Ovary (tissue), 9 donors: ENCODE data around the gene BCAS1. TPM values are rescaled to one million over a fixed set of nuclear protein-coding genes. Genes with fewer than 3 reads are reported as not detected.
"Not testable (repeated sequence)": the region's sequence is repeated elsewhere in the genome, so short reads cannot be mapped to it uniquely, and the experiment has no call there.

ENCODE experiments used
- DNase-seq, 5 donors: peaks; one replicate each; pipeline ENCODE4 v3.0.0-alpha.2; 2019 to 2020
- H3K27ac ChIP-seq, 2 donors: fragments of 200-600 bp; one replicate each; pipeline versions ENCODE4 v1.5.1 to v1.8.0; 2019 to 2022
- H3K27me3 ChIP-seq: fragments of 200-600 bp; one replicate; pipeline ENCODE4 v1.8.0; 2022
- H3K36me3 ChIP-seq: fragments of 200-600 bp; sonication (generic); one replicate; pipeline ENCODE4 v1.5.1; 2019
- H3K4me1 ChIP-seq: one replicate; pipeline ENCODE4 v1.8.1; 2013; ENCODE audit warnings: mild to moderate bottlenecking, moderate library complexity; ENCODE audit not compliant: insufficient read depth
- H3K4me3 ChIP-seq: fragments of 200-600 bp; sonication (generic); one replicate; pipeline ENCODE4 v1.5.1; 2017
- H3K9me3 ChIP-seq, 2 donors: fragments of 200-600 bp in 1 of 2; sonication (generic) in 1 of 2; one replicate each; pipeline versions ENCODE4 v1.5.1 to v1.8.1; 2013 to 2019; ENCODE audit warnings: mild to moderate bottlenecking in 1 of 2, moderate library complexity in 1 of 2
- EP300 ChIP-seq: sonication (generic); formaldehyde crosslinking; IDR thresholded peaks from one replicate; pipeline ENCODE4 v1.6.1; 2017; ENCODE audit warnings: antibody characterized with exemption
- POLR2A ChIP-seq: fragments of 450-650 bp; IDR thresholded peaks from one replicate; pipeline ENCODE4 v1.6.1; 2017; ENCODE audit warnings: antibody characterized with exemption, mild to moderate bottlenecking, moderate library complexity
- WGBS, 3 donors: extraction: QIAGEN DNeasy Blood & Tissue Kit in 1 of 3; methylation state at CpG; one replicate each; pipeline versions ENCODE4 v1.1.5 to v1.1.7; 2013 to 2017; 5-methylcytosine and 5-hydroxymethylcytosine counted together
- intact Hi-C, 4 donors: fragments of 100-400 bp; cut with DNase I; formaldehyde crosslinking; loops; one replicate each; pipeline versions ENCODE4 v1.11.0 to v1.15.1; 2022 to 2023
- polyA plus RNA-seq, 2 donors: library from polyadenylated mRNA; stranded (reverse); fragments of 200-250 nt in 1 of 2; fragments of 350-450 nt in 1 of 2; fragmentation: Illumina TruSeq in 1 of 2; extraction: RNeasy Lipid Tissue Mini Kit (QIAGEN cat#74804) in 1 of 2; gene quantifications; one replicate each; pipeline ENCODE4 v1.2.3, GENCODE V29; 2013 to 2014
- total RNA-seq, 7 donors: library from RNA; depleted of rRNA in 2 of 7; stranded (reverse); fragments of >200 nt in 2 of 7; fragmentation: NEBNext Ultra II Directional in 3 of 7; extraction: Animal tissue kit (Norgen Biotek cat#: 25700) in 3 of 7; gene quantifications; one replicate each; pipeline versions ENCODE4 v1.1.0 to v1.2.4, GENCODE V29; 2016 to 2023
- TF ChIP-seq, protein P1 (sequence below), 3 donors: fragments of 450-650 bp in 2 of 3; fragments of 200-600 bp in 1 of 3; IDR thresholded peaks; one replicate each; pipeline versions ENCODE4 v1.5.1 to v1.8.0; 2016 to 2022; ENCODE audit warnings: antibody characterized with exemption in 3 of 3, mild to moderate bottlenecking in 1 of 3
- donor health status: DM: no; HTN: no; CAD: no; lungs with moderate emphysema.
- donor health status: DM: no; HTN: no; CAD: no.
- donor health status: Bipolar disorder and iron deficiency.
- donor health status: DM: yes; HTN: yes; CAD: no.
- donor health status: DM: no; HTN: no; CAD: no.
- donor health status: DM: yes; HTN: yes; CAD: no.

Gene BCAS1
- total and polyA plus RNA-seq, 9 donors = 0.13 to 0.92 (median 0.51) TPM; not detected in 2

GRCh38 chr20:53935344-53936084 is 134.9 kb downstream of the BCAS1 start:
- Histone ChIP-seq H3K27ac (peak overlapping the region; percentile 9 to 75), H3K4me3 (no peak overlapping the region), H3K36me3 (no peaks in the 10 kb centered on the region), H3K27me3 (no peaks in the 10 kb centered on the region), H3K9me3 (no peaks in the 10 kb centered on the region), H3K4me1 (peaks cover 11% of the 10 kb centered on the region)
- no peak for DNase-seq
- TF ChIP-seq, protein P1, sequence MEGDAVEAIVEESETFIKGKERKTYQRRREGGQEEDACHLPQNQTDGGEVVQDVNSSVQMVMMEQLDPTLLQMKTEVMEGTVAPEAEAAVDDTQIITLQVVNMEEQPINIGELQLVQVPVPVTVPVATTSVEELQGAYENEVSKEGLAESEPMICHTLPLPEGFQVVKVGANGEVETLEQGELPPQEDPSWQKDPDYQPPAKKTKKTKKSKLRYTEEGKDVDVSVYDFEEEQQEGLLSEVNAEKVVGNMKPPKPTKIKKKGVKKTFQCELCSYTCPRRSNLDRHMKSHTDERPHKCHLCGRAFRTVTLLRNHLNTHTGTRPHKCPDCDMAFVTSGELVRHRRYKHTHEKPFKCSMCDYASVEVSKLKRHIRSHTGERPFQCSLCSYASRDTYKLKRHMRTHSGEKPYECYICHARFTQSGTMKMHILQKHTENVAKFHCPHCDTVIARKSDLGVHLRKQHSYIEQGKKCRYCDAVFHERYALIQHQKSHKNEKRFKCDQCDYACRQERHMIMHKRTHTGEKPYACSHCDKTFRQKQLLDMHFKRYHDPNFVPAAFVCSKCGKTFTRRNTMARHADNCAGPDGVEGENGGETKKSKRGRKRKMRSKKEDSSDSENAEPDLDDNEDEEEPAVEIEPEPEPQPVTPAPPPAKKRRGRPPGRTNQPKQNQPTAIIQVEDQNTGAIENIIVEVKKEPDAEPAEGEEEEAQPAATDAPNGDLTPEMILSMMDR (IDR thresholded peaks at IDR 0.05) = no peak
- TF ChIP-seq EP300 (no peak), POLR2A (no peak)
- WGBS, 3 donors = 57 to 64% (median 58%) methylated on average over 5 of the region's 5 CpGs
- intact Hi-C loops = loop anchor here in 1 of 4 donors (5.0 kb wide), 1 partner anchor 358 kb away; no protein-coding TSS in a partner anchor

- no peaks in the 10 kb centered on the region for H3K27me3 ChIP-seq
- WGBS, 3 donors = 6 to 11% (median 9%) methylated on average over 6 of the region's 6 CpGs
- H3K27ac ChIP-seq = peak overlapping the region; percentile 41 to 75
- no peaks in the 10 kb centered on the region for H3K36me3 ChIP-seq
- H3K4me1 ChIP-seq = peaks cover 9% of the 10 kb centered on the region
- peak in 4 of 5 donors; percentile 48 to 83 (median 66) for DNase-seq
- no peak for TF ChIP-seq EP300
- TF ChIP-seq, protein P1 (IDR thresholded peaks at IDR 0.05) = peak in 1 of 3 donors; percentile 8
- no peak overlapping the region for H3K4me3 ChIP-seq
- intact Hi-C loops = loop anchor here in 1 of 4 donors (5.0 kb wide), 1 partner anchor 357 kb away; no protein-coding TSS in a partner anchor
- no peaks in the 10 kb centered on the region for H3K9me3 ChIP-seq
These were observed 135.7 kb downstream of the BCAS1 start for GRCh38 chr20:53934421-53935343.

DNA sequence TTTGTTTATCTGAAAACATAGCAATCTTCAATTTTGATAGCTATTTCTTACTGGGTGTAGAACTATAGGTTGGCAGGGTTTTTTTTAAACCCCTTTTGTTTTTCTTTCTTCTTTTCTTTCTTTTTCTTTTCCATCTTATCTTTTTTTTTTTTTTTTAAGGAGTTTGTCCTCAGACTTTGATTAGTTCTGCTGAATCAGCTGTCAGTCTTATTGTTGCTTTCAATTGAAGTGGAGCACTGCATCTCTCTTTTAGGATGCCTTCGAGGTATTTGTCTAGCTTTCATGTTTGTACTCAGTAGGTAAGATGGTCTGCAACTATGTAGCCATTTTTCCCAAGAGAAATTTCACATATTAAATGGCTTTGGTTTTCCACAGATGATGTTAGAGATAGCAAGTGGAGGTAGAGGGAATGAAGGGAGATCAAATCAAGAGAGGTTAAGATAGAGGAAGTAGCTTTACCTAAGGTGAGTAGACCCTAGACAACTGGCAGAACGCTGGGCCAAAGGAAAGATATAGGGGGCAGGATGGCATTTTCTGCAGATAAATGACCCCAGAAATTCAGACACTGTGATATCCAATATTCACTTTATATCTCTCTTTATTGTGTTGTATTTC is 137.1 kb downstream of the BCAS1 start:
- 85 to 99% (median 90%) methylated on average over 2 of the region's 2 CpGs for WGBS, 3 donors
- TF ChIP-seq EP300 = no peak
- TF ChIP-seq POLR2A = no peak
- TF ChIP-seq, protein P1 (IDR thresholded peaks at IDR 0.05) = no peak
- intact Hi-C loops = no loop called here
- Histone ChIP-seq H3K27me3 (no peaks in the 10 kb centered on the region), H3K36me3 (no peaks in the 10 kb centered on the region), H3K4me1 (peaks cover 5% of the 10 kb centered on the region), H3K9me3 (no peaks in the 10 kb centered on the region), H3K4me3 (no peak overlapping the region), H3K27ac (peak overlapping the region in 1 of 2 donors; percentile 75)
- no peak for DNase-seq

DNA sequence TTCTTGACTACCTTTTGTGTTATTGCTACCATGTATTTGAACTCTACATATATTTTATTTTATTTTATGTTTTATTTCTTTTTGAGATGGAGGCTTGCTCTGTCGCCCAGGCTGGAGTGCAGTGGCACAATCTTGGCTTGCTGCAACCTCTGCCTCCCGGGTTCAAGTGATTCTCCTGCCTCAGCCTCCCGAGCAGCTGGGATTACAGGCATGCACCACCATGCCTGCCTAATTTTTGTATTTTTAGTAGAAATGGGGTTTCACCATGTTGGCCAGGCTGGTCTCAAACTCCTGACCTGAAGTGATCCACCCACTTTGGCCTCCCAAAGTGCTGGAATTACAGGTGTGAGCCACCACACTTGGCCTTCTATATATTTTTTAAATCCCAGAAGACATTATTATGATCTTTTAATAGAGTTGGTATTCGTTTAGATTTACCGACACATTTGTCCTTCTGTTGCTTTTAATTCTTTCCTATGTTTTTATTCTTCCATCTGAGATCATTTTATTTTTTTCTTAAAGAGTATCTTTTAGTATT is 137.7 kb downstream of the BCAS1 start:
- H3K4me1 ChIP-seq, H3K4me3 ChIP-seq, H3K9me3 ChIP-seq, H3K27ac ChIP-seq, DNase-seq, H3K36me3 ChIP-seq, H3K27me3 ChIP-seq, intact Hi-C loops: not testable (repeated sequence)
- 90 to 94% (median 94%) methylated on average over 5 of the region's 5 CpGs for WGBS, 3 donors
